HEK293 (cell line): ENCODE measurements around the gene PCNX3.

Experiments used
- CTCF ChIP-seq: fragments of 450-650 bp; formaldehyde crosslinking; IDR thresholded peaks from 2 replicates; pipeline ENCODE4 v1.5.1; 2016; ENCODE audit warnings: missing biosample characterization, missing genetic modification characterization
- PRDM10 ChIP-seq: fragments of 450-650 bp; formaldehyde crosslinking; IDR thresholded peaks from 2 replicates; pipeline ENCODE4 v1.5.1; 2016; ENCODE audit warnings: missing biosample characterization, missing genetic modification characterization
- REST ChIP-seq: fragments of 450-650 bp; formaldehyde crosslinking; IDR thresholded peaks from 2 replicates; pipeline ENCODE4 v1.5.1; 2016; ENCODE audit warnings: missing biosample characterization, missing genetic modification characterization
- SALL2 ChIP-seq: fragments of 450-650 bp; formaldehyde crosslinking; IDR thresholded peaks from 2 replicates; pipeline ENCODE4 v1.5.0; 2017; ENCODE audit warnings: missing biosample characterization, mild to moderate bottlenecking, missing genetic modification characterization, borderline replicate concordance
- ZBTB7A ChIP-seq: fragments of 450-650 bp; formaldehyde crosslinking; IDR thresholded peaks from 2 replicates; pipeline ENCODE4 v1.5.1; 2016; ENCODE audit warnings: low read depth, missing biosample characterization, missing genetic modification characterization
- ZBTB8A ChIP-seq: fragments of 450-650 bp; formaldehyde crosslinking; IDR thresholded peaks from 2 replicates; pipeline ENCODE4 v1.5.1; 2016; ENCODE audit warnings: missing biosample characterization, missing genetic modification characterization
- ZNF114 ChIP-seq: fragments of 450-650 bp; formaldehyde crosslinking; IDR thresholded peaks from 2 replicates; pipeline ENCODE4 v1.5.0; 2017; ENCODE audit warnings: missing biosample characterization, missing genetic modification characterization
- ZNF121 ChIP-seq: fragments of 450-650 bp; formaldehyde crosslinking; IDR thresholded peaks from 2 replicates; pipeline ENCODE4 v1.5.1; 2016; ENCODE audit warnings: missing biosample characterization, missing genetic modification characterization
- ZNF169 ChIP-seq: fragments of 450-650 bp; formaldehyde crosslinking; IDR thresholded peaks from 2 replicates; pipeline ENCODE4 v1.5.1; 2016; ENCODE audit warnings: missing biosample characterization, missing genetic modification characterization
- ZNF580 ChIP-seq: fragments of 450-650 bp; formaldehyde crosslinking; IDR thresholded peaks from 2 replicates; pipeline ENCODE4 v1.5.1; 2016; ENCODE audit warnings: missing biosample characterization, missing genetic modification characterization
- ZNF629 ChIP-seq: fragments of 450-650 bp; formaldehyde crosslinking; IDR thresholded peaks from 2 replicates; pipeline ENCODE4 v1.5.1; 2017; ENCODE audit warnings: missing biosample characterization, missing genetic modification characterization
- ZNF704 ChIP-seq: fragments of 450-650 bp; formaldehyde crosslinking; IDR thresholded peaks from 2 replicates; pipeline ENCODE4 v1.5.1; 2016; ENCODE audit warnings: missing biosample characterization, missing genetic modification characterization

- TF ChIP-seq ZNF114 (tag by site-specific recombination) (no peak), ZNF580 (tag by site-specific recombination) (no peak), CTCF (tag by site-specific recombination) (no peak), SALL2 (tag by site-specific recombination) (no peak), ZNF121 (no peak), ZNF169 (tag by site-specific recombination) (no peak), ZNF629 (tag by site-specific recombination) (no peak), ZBTB7A (tag by site-specific recombination) (no peak), ZBTB8A (tag by site-specific recombination) (no peak), REST (no peak), ZNF704 (no peak), PRDM10 (tag by site-specific recombination) (no peak)
These were observed 14.6 kb downstream of the PCNX3 start for GRCh38 chr11:65630215-65630614.
